Glomerular visceral epithelial cell (primary cell): ENCODE results near the gene SSUH2.
A peak's percentile ranks its signal among the peaks of the same experiment; 100 is the strongest.

Source experiments
- DNase-seq: peaks from one replicate; pipeline ENCODE4 v3.0.0-alpha.2; 2016; ENCODE audit errors: extremely low spot score

The SSUH2 gene

GRCh38 chr3:8610951-8611350, 33.6 kb downstream of the SSUH2 start:
- no peak for DNase-seq

- DNase-seq, result no peak
Measured at GRCh38 chr3:8608791-8609467, 35.7 kb downstream of the SSUH2 start.

GRCh38 chr3:8608041-8608790, 36.4 kb downstream of the SSUH2 start:
- no peak for DNase-seq

- DNase-seq, result peak; percentile 74
Measured at GRCh38 chr3:8607234-8608040, 37.2 kb downstream of the SSUH2 start.

GRCh38 chr3:8606701-8607231, 37.8 kb downstream of the SSUH2 start:
- peak; percentile 20 for DNase-seq

GRCh38 chr3:8604988-8605387, 39.6 kb downstream of the SSUH2 start:
- no peak for DNase-seq

- no peak for DNase-seq
Measured at GRCh38 chr3:8604006-8604405, 40.6 kb downstream of the SSUH2 start.

GRCh38 chr3:8603115-8603710, 41.4 kb downstream of the SSUH2 start:
- no peak for DNase-seq

- no peak for DNase-seq
Measured at GRCh38 chr3:8600457-8600856, 44.1 kb downstream of the SSUH2 start.

- no peak for DNase-seq
Measured at GRCh38 chr3:8599146-8599545, 45.5 kb downstream of the SSUH2 start.

- no peak for DNase-seq
Measured at GRCh38 chr3:8597219-8597853, 47.3 kb downstream of the SSUH2 start.

GRCh38 chr3:8596321-8597218, 48.0 kb downstream of the SSUH2 start:
- DNase-seq, result no peak

- DNase-seq, result no peak
Measured at GRCh38 chr3:8595695-8596115, 48.9 kb downstream of the SSUH2 start.

GRCh38 chr3:8595252-8595651, 49.3 kb downstream of the SSUH2 start:
- no peak for DNase-seq

GRCh38 chr3:8593021-8593827, 51.4 kb downstream of the SSUH2 start:
- no peak for DNase-seq

- peak; percentile 82 for DNase-seq
Measured at GRCh38 chr3:8589880-8590556, 54.6 kb downstream of the SSUH2 start.

- DNase-seq, result no peak
Measured at GRCh38 chr3:8584661-8585060, 59.9 kb downstream of the SSUH2 start.

GRCh38 chr3:8581806-8582445, 62.7 kb downstream of the SSUH2 start:
- no peak for DNase-seq
